Endodermal cell (in vitro differentiated cells): Measurements from ENCODE around the gene RBMS3. TPM values are rescaled to one million over a fixed set of nuclear protein-coding genes. Genes with fewer than 3 reads are reported as not detected.

Source experiments
- DNase-seq: peaks from one replicate; pipeline ENCODE4 v3.0.0-alpha.2; 2017
- H3K27ac ChIP-seq: 2 replicates; pipeline ENCODE4 v1.5.1; 2013; ENCODE audit warnings: mild to moderate bottlenecking, low read depth, low read length, moderate library complexity
- H3K27me3 ChIP-seq: 2 replicates; pipeline ENCODE4 v1.6.1; 2013; ENCODE audit warnings: mild to moderate bottlenecking, low read length, moderate library complexity; ENCODE audit not compliant: insufficient read depth, control insufficient read depth, poor library complexity, severe bottlenecking
- H3K36me3 ChIP-seq: 2 replicates; pipeline ENCODE4 v1.7.0; 2013; ENCODE audit warnings: mild to moderate bottlenecking, low read length, moderate library complexity; ENCODE audit not compliant: control insufficient read depth, insufficient read depth
- H3K4me1 ChIP-seq: one replicate; pipeline ENCODE4 v1.7.0; 2013; ENCODE audit warnings: low read length; ENCODE audit not compliant: control insufficient read depth, insufficient read depth
- H3K4me3 ChIP-seq: 2 replicates; pipeline ENCODE4 v1.5.1; 2013; ENCODE audit warnings: mild to moderate bottlenecking, low read length, moderate library complexity
- H3K9ac ChIP-seq: 2 replicates; pipeline ENCODE4 v1.6.1; 2013; ENCODE audit warnings: mild to moderate bottlenecking, low read length, moderate library complexity; ENCODE audit not compliant: poor library complexity, severe bottlenecking; ENCODE audit errors: extremely low read depth
- H3K9me3 ChIP-seq: 2 replicates; pipeline ENCODE4 v1.6.1; 2013; ENCODE audit warnings: mild to moderate bottlenecking, low read length, moderate library complexity; ENCODE audit not compliant: control insufficient read depth
- H3K27ac Mint-ChIP-seq: 2 replicates; pipeline ENCODE4 v1.8.0; 2020; ENCODE audit warnings: mixed read lengths
- H3K27me3 Mint-ChIP-seq: 2 replicates; pipeline ENCODE4 v1.8.0; 2021; ENCODE audit warnings: mild to moderate bottlenecking, mixed read lengths; ENCODE audit not compliant: insufficient read depth
- H3K36me3 Mint-ChIP-seq: 2 replicates; pipeline ENCODE4 v1.8.0; 2020; ENCODE audit warnings: low read depth, mixed read lengths
- H3K4me1 Mint-ChIP-seq: 2 replicates; pipeline ENCODE4 v1.8.0; 2020; ENCODE audit warnings: mixed read lengths
- H3K4me3 Mint-ChIP-seq: 2 replicates; pipeline ENCODE4 v1.8.0; 2020; ENCODE audit warnings: mild to moderate bottlenecking, moderate library complexity, mixed read lengths
- H3K9me3 Mint-ChIP-seq: 2 replicates; pipeline ENCODE4 v1.8.0; 2020; ENCODE audit warnings: mild to moderate bottlenecking, mixed read lengths
- WGBS, 2 experiments: methylation state at CpG; one replicate each; pipeline versions ENCODE4 v1.1.5 to v1.1.7; 2013; ENCODE audit warnings: missing lambda C conversion rate in 2 of 2, mixed read lengths in 1 of 2; ENCODE audit not compliant: insufficient coverage in 1 of 2, insufficient read length in 1 of 2; 5-methylcytosine and 5-hydroxymethylcytosine counted together
- total RNA-seq, 2 donors: library from RNA; stranded (reverse); fragmentation: NEBNext Ultra II Directional in 1 of 2; extraction: Animal tissue kit (Norgen Biotek cat#: 25700) in 1 of 2; gene quantifications; 2 replicates in 1 of 2; 3 replicates in 1 of 2; pipeline ENCODE4 v1.2.1, GENCODE V29; 2021
- TF ChIP-seq, protein P1 (sequence below): fragments of 200-600 bp; sonication (generic); conservative IDR thresholded peaks from 2 replicates; pipeline ENCODE4 v1.5.0; 2021; ENCODE audit warnings: antibody characterized with exemption, mild to moderate bottlenecking

Gene RBMS3
- total RNA-seq, 2 donors from 2014 or later = 2.0 to 7.3 TPM

DNA sequence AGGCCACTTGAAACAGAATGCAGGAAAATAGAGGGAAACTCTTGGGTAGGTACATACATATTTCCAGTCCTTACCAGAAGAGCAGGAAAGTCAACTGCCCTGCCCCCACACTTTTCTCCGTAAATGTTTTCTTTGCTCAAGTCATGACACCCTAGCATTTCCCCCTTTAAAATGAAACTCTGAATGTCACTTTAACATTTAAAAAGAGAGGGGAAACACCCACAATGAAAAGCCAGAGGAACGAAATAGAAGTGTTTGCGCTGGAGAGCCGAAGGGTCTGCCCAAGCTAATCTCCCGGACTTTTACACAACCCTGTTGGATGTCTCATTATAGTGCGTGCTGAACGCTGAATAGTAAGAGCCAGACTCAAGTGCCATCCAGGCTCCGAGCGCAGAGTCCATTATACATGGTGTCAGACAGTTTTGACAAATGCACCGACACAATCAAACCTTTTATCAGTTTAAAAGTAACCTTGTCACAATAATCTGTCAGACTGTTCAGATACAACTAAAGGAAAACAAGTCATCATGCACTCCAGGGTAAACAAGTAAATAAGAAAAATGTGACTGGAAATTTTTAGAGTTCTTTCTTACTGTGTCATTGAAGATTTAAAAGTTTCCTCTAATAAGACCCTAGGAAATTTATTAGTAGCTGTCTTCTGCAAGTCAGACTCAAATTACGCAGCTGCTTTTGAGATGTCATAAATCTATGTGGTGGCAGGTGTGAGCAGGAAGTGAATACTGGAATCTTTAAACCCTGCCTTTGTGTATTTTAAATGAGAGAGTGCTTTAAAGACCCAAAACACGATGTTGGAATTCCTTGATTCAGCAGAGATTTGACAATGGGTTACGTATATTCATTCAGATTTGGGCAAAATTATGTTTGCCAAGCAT is 159.8 kb downstream of the RBMS3 start:
- peak overlapping the region; percentile 2 for H3K27ac Mint-ChIP-seq
- no peaks in the 10 kb centered on the region for H3K36me3 Mint-ChIP-seq
- Histone ChIP-seq H3K27ac (peak overlapping the region; percentile 33), H3K36me3 (no peaks in the 10 kb centered on the region), H3K9me3 (no peaks in the 10 kb centered on the region), H3K9ac (no peak overlapping the region), H3K4me3 (no peak overlapping the region), H3K4me1 (no peaks in the 10 kb centered on the region), H3K27me3 (peaks cover 35% of the 10 kb centered on the region)
- WGBS, 2 experiments = 44 to 72% methylated on average over 10 to 13 of the region's 13 CpGs
- no peak for DNase-seq
- TF ChIP-seq, protein P1, sequence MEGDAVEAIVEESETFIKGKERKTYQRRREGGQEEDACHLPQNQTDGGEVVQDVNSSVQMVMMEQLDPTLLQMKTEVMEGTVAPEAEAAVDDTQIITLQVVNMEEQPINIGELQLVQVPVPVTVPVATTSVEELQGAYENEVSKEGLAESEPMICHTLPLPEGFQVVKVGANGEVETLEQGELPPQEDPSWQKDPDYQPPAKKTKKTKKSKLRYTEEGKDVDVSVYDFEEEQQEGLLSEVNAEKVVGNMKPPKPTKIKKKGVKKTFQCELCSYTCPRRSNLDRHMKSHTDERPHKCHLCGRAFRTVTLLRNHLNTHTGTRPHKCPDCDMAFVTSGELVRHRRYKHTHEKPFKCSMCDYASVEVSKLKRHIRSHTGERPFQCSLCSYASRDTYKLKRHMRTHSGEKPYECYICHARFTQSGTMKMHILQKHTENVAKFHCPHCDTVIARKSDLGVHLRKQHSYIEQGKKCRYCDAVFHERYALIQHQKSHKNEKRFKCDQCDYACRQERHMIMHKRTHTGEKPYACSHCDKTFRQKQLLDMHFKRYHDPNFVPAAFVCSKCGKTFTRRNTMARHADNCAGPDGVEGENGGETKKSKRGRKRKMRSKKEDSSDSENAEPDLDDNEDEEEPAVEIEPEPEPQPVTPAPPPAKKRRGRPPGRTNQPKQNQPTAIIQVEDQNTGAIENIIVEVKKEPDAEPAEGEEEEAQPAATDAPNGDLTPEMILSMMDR = no peak
- H3K4me1 Mint-ChIP-seq = peaks cover 28% of the 10 kb centered on the region
- H3K4me3 Mint-ChIP-seq = peak overlapping the region; percentile 32
- peaks cover 28% of the 10 kb centered on the region for H3K27me3 Mint-ChIP-seq
- H3K9me3 Mint-ChIP-seq = no peaks in the 10 kb centered on the region

DNA sequence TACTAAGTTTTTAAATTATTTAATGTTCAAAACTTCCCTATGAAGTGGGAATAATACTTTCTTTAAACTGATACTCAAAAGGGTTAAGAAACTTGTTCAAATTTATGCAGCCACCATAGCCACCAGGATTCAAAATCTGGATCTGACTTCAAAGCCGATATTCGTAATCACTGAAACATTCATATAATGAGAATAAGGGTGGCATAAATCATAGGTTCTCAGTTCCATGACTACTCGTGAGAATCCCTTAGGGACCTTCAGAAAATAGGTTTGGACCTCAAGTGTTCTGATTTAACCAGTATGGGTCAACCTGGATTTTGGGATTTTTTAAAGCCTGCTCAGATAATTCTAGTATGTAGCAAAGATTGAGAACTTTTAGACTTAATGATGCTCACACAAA is 160.6 kb downstream of the RBMS3 start:
- H3K27me3 ChIP-seq = peaks cover 31% of the 10 kb centered on the region
- Mint-ChIP-seq H3K9me3 (no peaks in the 10 kb centered on the region), H3K4me1 (peaks cover 28% of the 10 kb centered on the region), H3K27me3 (peaks cover 27% of the 10 kb centered on the region), H3K4me3 (no peak overlapping the region), H3K27ac (no peak overlapping the region), H3K36me3 (no peaks in the 10 kb centered on the region)
- no peak for DNase-seq
- TF ChIP-seq, protein P1 = no peak
- H3K9ac ChIP-seq = no peak overlapping the region
- H3K4me3 ChIP-seq = no peak overlapping the region
- no peaks in the 10 kb centered on the region for H3K36me3 ChIP-seq
- H3K9me3 ChIP-seq = no peaks in the 10 kb centered on the region
- no peak overlapping the region for H3K27ac ChIP-seq
- WGBS, 2 experiments = 86 to 90% methylated on average over 3 of the region's 3 CpGs
- no peaks in the 10 kb centered on the region for H3K4me1 ChIP-seq

DNA sequence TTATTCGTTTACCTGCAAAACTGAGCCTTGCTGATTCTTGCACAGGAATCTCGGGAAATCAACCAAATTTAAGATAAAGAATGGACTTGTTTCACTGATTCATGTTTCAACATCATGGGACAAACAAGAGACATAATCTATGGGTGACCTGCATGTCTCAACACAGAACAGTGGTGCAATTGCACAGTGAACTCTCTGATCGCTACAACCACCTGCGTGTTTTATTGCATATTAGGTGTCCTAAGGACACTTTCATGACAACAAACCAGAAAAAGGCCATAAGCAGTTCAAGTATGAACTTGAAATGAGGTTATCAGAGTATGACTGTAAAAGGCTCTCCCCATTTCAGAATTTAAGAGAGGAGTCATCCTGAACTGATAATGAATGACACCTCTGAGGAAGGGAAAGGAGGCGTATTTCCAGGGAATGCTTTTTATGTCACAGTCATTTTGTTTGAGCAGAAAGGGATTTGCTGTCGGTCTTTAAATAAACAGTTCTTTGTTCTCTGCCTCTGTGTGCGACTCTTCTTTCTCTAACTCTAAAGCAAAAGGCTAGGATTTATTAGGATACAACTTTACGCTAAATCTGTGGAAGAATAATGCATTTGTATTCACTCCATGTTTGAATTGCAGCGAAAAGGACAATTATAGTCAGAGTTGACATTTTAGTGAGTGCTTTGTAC is 167.2 kb downstream of the RBMS3 start:
- Mint-ChIP-seq H3K27ac (no peak overlapping the region), H3K27me3 (peaks cover 4% of the 10 kb centered on the region), H3K36me3 (no peaks in the 10 kb centered on the region), H3K9me3 (no peaks in the 10 kb centered on the region), H3K4me3 (no peak overlapping the region), H3K4me1 (peaks cover 9% of the 10 kb centered on the region)
- Histone ChIP-seq H3K27me3 (no peaks in the 10 kb centered on the region), H3K36me3 (no peaks in the 10 kb centered on the region), H3K4me1 (peaks cover 3% of the 10 kb centered on the region), H3K4me3 (no peak overlapping the region), H3K27ac (no peak overlapping the region), H3K9ac (no peak overlapping the region), H3K9me3 (no peaks in the 10 kb centered on the region)
- 84 to 89% methylated on average over 6 to 9 of the region's 9 CpGs for WGBS, 2 experiments
- DNase-seq = no peak
- TF ChIP-seq, protein P1 = no peak
